ENCODE data around the gene MAP4K4. TPM values are rescaled to one million over a fixed set of nuclear protein-coding genes. Genes with fewer than 3 reads are reported as not detected.

Gene MAP4K4
- polyA plus RNA-seq, 1 donor (not counting 4 experiments of a cell fraction or from before 2014, with no cell fraction given): 84.1 TPM

DNA sequence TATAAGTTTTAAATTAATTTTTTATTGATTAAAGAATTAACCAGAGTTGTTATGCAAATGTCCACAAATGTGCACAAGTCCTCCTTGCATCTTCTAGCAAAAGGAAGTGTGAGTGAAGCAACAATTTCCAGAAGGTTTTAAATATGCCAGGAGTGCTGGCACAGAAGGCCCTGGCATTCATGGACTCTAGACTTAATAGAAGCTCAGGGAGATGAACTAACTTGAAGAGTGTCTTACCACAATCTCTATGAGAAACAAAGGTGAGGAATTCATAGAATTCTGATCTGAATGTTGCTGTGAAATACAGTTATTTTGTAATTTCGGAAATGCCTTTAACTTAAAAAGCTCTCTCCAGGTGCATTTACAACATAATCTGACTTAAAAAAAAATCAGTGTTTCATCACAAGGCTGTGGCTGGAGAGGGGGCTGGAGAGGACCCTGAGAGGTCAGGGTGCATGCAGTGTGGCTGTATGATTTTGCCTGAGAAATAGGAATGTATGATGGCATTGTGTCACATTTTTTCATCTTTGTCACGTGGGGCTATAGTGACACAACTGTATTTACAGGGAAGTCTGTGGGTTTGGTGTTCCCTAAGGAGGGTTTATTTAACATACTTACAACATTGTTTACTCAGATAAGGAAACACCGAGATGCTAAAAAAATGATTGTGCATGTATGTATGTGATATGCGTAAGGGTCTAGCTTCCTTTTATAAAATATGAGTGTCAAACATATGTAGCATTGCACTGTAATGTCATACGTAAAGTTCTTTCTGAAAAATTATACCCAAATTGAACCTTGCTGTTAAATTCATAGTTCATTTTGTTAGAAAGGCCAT, 66.2 kb downstream of the MAP4K4 start:
- dilution Hi-C loops (cut with MboI; ENCODE audit: extremely low pct_ligation_motif_present, low sequenced_read_pairs): no loop called here
- Histone ChIP-seq H3K27me3 (ENCODE audit: control insufficient read depth, extremely low read depth, insufficient read depth, low read length) (no peaks in the 10 kb centered on the region), H3K79me2 (ENCODE audit: control insufficient read depth, insufficient read depth, low read length) (peaks cover 85% of the 10 kb centered on the region), H3K9me3 (ENCODE audit: control insufficient read depth, low read depth, low read length) (no peaks in the 10 kb centered on the region), H3K9ac (ENCODE audit: control insufficient read depth, extremely low read depth, insufficient read depth, low read length) (no peak overlapping the region), H2AFZ (ENCODE audit: control insufficient read depth, low read length) (no peak overlapping the region), H3K4me3 (ENCODE audit: control insufficient read depth in 2 of 3, extremely low read depth in 1 of 3, insufficient read depth in 2 of 3, low read depth in 1 of 3, low read length in 3 of 3) (no peak overlapping the region), H4K20me1 (ENCODE audit: control insufficient read depth, extremely low read depth, insufficient read depth, low read length) (no peaks in the 10 kb centered on the region), H3K4me2 (ENCODE audit: control insufficient read depth, extremely low read depth, insufficient read depth, low read depth, low read length) (peak overlapping the region; percentile 27), H3K36me3 (ENCODE audit: control insufficient read depth in 2 of 2, extremely low read depth in 1 of 2, insufficient read depth in 2 of 2, low read length in 2 of 2) (no peaks in the 10 kb centered on the region), H3K4me1 (ENCODE audit: control insufficient read depth, extremely low read depth, insufficient read depth, low read length) (peaks cover 41% of the 10 kb centered on the region), H3K9me1 (ENCODE audit: control insufficient read depth, extremely low read depth, insufficient read depth, low read length) (no peaks in the 10 kb centered on the region), H3K27ac (ENCODE audit: control insufficient read depth, insufficient read depth, low read length) (no peak overlapping the region)
- DNase-seq (ENCODE audit: low read depth, low spot score): no peak
- no peak for FAIRE-seq
- TF ChIP-seq, protein P1, sequence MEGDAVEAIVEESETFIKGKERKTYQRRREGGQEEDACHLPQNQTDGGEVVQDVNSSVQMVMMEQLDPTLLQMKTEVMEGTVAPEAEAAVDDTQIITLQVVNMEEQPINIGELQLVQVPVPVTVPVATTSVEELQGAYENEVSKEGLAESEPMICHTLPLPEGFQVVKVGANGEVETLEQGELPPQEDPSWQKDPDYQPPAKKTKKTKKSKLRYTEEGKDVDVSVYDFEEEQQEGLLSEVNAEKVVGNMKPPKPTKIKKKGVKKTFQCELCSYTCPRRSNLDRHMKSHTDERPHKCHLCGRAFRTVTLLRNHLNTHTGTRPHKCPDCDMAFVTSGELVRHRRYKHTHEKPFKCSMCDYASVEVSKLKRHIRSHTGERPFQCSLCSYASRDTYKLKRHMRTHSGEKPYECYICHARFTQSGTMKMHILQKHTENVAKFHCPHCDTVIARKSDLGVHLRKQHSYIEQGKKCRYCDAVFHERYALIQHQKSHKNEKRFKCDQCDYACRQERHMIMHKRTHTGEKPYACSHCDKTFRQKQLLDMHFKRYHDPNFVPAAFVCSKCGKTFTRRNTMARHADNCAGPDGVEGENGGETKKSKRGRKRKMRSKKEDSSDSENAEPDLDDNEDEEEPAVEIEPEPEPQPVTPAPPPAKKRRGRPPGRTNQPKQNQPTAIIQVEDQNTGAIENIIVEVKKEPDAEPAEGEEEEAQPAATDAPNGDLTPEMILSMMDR (optimal IDR thresholded peaks at IDR 0.05 in 1 of 3, IDR thresholded peaks at IDR 0.05 in 1 of 3, conservative IDR thresholded peaks at IDR 0.05 in 1 of 3; ENCODE audit: extremely low read depth in 1 of 3, insufficient read depth in 2 of 3, low read length in 3 of 3): no peak
- no peak for TF ChIP-seq EZH2 (IDR thresholded peaks at IDR 0.05; ENCODE audit: low read length)

- no peak overlapping the region for H3K9ac ChIP-seq (ENCODE audit: control insufficient read depth, extremely low read depth, insufficient read depth, low read length)
- H3K36me3 ChIP-seq (ENCODE audit: control insufficient read depth in 2 of 2, extremely low read depth in 1 of 2, insufficient read depth in 2 of 2, low read length in 2 of 2): no peaks in the 10 kb centered on the region
- peak overlapping the region; percentile 19 for H3K27ac ChIP-seq (ENCODE audit: control insufficient read depth, insufficient read depth, low read length)
- H3K9me1 ChIP-seq (ENCODE audit: control insufficient read depth, extremely low read depth, insufficient read depth, low read length): no peaks in the 10 kb centered on the region
- dilution Hi-C loops (cut with MboI; ENCODE audit: extremely low pct_ligation_motif_present, low sequenced_read_pairs): no loop called here
- no peak for TF ChIP-seq EZH2 (IDR thresholded peaks at IDR 0.05; ENCODE audit: low read length)
- TF ChIP-seq, protein P1 (optimal IDR thresholded peaks at IDR 0.05 in 1 of 3, IDR thresholded peaks at IDR 0.05 in 1 of 3, conservative IDR thresholded peaks at IDR 0.05 in 1 of 3; ENCODE audit: extremely low read depth in 1 of 3, insufficient read depth in 2 of 3, low read length in 3 of 3): no peak
- H2AFZ ChIP-seq (ENCODE audit: control insufficient read depth, low read length): no peak overlapping the region
- peak overlapping the region; percentile 55 for H3K4me2 ChIP-seq (ENCODE audit: control insufficient read depth, extremely low read depth, insufficient read depth, low read depth, low read length)
- no peaks in the 10 kb centered on the region for H3K9me3 ChIP-seq (ENCODE audit: control insufficient read depth, low read depth, low read length)
- no peaks in the 10 kb centered on the region for H3K27me3 ChIP-seq (ENCODE audit: control insufficient read depth, extremely low read depth, insufficient read depth, low read length)
- DNase-seq (ENCODE audit: low read depth, low spot score) (no peak), FAIRE-seq (no peak)
- H4K20me1 ChIP-seq (ENCODE audit: control insufficient read depth, extremely low read depth, insufficient read depth, low read length): no peaks in the 10 kb centered on the region
- peaks cover 48% of the 10 kb centered on the region for H3K4me1 ChIP-seq (ENCODE audit: control insufficient read depth, extremely low read depth, insufficient read depth, low read length)
- H3K79me2 ChIP-seq (ENCODE audit: control insufficient read depth, insufficient read depth, low read length): peaks cover 94% of the 10 kb centered on the region
- peak overlapping the region in 1 of 3 experiments; percentile 16 for H3K4me3 ChIP-seq (ENCODE audit: control insufficient read depth in 2 of 3, extremely low read depth in 1 of 3, insufficient read depth in 2 of 3, low read depth in 1 of 3, low read length in 3 of 3)
Measured at GRCh38 chr2:101766337-101766736, 68.8 kb downstream of the MAP4K4 start.
